Testis (tissue), 2 donors: ENCODE measurements around the gene MYO1E.
"Not testable (repeated sequence)": the region's sequence is repeated elsewhere in the genome, so short reads cannot be mapped to it uniquely, and the experiment has no call there.

Experiments used
- POLR2A ChIP-seq: fragments of 450-650 bp; IDR thresholded peaks from one replicate; pipeline ENCODE4 v1.6.1; 2017; ENCODE audit warnings: antibody characterized with exemption, mild to moderate bottlenecking, moderate library complexity
- TF ChIP-seq, protein P1 (sequence below), 3 experiments: fragments of 450-650 bp in 2 of 3; fragments of 200-600 bp in 1 of 3; sonication (generic) in 1 of 3; IDR thresholded peaks; one replicate each; pipeline ENCODE4 v1.5.1; 2016 to 2019; ENCODE audit warnings: antibody characterized with exemption in 3 of 3, mild to moderate bottlenecking in 2 of 3, moderate library complexity in 1 of 3

DNA sequence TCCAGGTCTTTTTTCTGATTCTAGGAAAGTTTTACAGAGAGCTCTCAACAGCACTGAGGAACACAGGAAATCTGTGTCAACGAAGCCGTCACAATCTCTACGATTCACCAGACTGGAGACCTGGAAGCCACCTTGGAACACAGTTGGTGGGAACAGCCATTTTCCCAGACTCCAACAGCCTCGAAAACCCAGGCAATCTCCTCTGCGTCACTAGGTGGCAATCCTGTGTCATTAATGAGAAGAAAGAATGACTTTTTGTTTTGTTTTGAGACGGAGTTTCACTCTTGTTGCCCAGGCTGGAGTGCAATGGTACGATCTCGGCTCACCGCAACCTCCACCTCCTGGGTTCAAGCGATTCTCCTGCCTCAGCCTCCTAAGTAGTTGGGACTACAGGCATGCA lies 228.1 kb downstream of the MYO1E start:
- TF ChIP-seq, protein P1, sequence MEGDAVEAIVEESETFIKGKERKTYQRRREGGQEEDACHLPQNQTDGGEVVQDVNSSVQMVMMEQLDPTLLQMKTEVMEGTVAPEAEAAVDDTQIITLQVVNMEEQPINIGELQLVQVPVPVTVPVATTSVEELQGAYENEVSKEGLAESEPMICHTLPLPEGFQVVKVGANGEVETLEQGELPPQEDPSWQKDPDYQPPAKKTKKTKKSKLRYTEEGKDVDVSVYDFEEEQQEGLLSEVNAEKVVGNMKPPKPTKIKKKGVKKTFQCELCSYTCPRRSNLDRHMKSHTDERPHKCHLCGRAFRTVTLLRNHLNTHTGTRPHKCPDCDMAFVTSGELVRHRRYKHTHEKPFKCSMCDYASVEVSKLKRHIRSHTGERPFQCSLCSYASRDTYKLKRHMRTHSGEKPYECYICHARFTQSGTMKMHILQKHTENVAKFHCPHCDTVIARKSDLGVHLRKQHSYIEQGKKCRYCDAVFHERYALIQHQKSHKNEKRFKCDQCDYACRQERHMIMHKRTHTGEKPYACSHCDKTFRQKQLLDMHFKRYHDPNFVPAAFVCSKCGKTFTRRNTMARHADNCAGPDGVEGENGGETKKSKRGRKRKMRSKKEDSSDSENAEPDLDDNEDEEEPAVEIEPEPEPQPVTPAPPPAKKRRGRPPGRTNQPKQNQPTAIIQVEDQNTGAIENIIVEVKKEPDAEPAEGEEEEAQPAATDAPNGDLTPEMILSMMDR (IDR thresholded peaks at IDR 0.05) = peak in 1 of 3 experiments; percentile 11
- not testable (repeated sequence) for TF ChIP-seq POLR2A
